DMS153 treated with DMSO at 0.1 percent for 48 hours (cell line): ENCODE results near the gene EPN2.
"Not testable (repeated sequence)": the region's sequence is repeated elsewhere in the genome, so short reads cannot be mapped to it uniquely, and the experiment has no call there.

Experiments
- DNase-seq: peaks from one replicate; lab custom pipeline; 2025; ENCODE audit not compliant: unreplicated experiment; lab: John Stamatoyannopoulos, UW

The EPN2 gene

DNA sequence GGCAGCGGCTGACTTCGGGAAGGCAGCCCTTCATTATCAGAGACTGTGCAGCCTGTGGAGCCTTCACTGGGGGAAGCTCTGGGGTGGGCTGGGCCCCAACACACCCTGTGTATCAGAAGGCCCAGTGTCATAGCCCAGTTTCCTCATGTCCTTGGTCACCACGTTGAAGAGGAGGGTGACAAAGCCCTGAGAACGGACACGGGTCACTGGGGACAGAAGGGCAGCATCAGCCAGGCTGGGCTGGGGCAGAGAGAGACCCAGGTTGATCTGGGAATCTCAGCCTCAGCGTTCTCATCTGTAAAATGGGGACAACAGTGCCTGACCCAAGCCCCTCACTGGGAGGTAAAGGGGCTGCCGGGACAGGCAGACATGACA is 106.1 kb downstream of the EPN2 start:
- no peak for DNase-seq

DNA sequence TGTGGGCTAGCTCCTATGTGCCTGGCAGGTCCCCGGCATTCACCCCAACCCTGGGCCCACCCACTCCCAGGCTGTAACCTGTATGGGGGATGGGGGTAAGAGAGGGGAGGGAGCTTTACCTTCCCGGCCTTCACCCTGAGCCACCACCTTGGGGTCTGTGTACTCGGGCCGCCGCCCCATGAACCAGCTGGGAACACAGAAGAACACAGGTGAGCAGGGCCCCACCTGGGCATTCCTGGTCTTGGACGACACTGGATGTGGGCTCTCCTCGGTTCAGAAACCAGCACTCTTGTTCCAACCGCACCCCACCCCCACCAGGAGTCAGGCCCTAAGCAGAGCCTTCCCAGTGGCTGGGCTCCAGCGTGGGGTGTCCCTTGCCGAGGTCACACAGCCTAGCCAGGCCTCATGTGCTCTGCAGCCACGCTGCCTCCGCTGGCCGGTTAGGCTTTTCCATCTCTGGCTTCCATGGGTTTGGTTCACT is 106.5 kb downstream of the EPN2 start:
- no peak for DNase-seq

DNA sequence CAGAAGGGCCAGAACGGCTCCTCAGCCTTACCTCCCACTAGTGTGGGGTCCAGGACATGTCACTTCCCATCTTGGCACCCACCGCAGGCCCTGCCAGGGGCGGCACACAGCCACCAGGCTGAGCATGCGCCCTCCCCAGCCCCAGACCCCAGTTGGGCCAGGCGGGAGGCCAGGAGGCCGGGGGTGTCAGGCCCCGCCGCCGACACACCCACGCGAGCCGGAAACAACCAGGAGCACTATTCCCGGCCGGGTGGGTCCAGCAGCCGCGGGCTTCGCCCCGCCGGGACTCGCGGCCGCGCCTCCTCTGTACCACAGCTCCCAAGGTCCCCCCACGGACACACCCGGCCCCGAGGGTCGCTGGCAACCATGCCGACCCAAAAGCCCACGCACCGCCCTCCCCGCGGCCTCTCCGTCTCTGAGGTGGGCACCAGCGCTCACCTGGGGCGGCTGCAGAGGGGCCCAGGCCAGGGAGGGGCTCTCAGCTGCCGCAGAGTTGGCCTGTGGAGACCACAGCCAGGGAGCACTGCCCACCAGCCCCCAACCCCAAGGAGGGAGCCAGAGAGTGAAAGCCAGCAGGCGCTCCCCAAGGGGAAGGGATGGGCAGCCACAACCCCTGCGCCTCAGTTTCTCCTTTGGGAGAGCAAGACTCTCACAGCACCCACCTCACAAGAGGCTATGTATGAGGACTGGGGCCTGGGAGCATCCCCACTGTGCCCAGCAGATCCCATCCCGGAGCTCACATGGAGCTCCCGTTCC is 107.3 kb downstream of the EPN2 start:
- no peak for DNase-seq

DNA sequence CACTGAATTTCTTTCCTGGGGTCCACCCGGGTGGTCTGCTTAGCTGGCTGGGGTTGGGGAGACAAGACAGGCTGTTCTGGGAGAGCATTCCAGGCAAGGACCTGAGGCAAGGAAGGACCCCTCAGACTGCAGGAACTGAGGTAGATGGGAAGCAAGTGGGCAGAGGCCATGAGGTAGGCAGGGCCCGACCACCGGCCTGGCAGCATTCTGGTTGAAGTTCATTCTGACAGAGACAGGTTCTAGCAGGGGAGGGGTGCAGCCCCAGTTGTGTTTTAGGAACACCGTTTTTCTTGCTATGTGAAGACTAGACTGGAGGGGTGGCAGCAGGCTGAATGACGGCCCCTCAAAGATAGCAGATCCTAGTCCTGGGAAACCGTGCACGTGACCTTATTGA is 107.9 kb downstream of the EPN2 start:
- no peak for DNase-seq

DNA sequence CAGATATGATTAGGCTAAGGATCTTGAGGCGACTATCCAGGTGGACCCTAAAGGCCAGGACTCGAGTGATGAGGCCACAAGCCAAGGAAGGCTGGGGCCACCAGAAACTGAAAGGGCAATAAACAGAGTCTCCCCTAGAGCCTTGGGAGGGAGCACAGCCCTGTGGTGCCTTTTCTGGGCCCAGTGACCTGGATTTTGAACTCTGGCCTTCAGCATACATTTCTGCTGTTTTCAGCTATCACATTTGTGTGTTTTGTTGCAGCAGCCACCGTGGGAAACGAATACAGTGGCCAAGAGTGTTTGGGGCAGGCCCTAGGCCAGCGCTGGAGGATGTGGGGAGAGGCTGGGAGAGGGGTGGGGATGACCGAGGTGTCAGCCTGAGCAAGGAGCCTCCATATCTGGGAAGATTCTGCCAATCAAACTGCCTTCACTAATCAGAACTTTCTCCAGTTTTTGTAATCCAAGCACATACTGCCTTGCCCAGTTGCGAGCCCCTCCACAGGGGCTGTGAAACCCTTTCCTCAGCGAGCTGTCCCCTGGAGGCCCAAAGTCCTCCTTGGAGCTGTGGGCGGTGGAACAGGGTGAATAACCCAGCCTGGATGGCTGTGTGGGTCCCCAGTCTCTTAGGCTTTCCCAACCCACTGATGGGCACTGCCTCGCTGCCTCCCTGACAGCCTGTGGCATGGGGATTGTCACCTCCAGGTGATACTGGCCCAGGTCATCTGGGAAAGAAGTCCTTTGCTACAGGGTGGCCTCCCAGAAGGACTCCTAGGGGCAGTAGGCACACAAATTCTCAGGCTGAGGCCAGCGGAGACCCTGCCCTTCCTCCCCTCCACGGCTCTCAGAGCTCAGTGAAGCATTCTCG is 108.6 kb downstream of the EPN2 start:
- DNase-seq: no peak

DNA sequence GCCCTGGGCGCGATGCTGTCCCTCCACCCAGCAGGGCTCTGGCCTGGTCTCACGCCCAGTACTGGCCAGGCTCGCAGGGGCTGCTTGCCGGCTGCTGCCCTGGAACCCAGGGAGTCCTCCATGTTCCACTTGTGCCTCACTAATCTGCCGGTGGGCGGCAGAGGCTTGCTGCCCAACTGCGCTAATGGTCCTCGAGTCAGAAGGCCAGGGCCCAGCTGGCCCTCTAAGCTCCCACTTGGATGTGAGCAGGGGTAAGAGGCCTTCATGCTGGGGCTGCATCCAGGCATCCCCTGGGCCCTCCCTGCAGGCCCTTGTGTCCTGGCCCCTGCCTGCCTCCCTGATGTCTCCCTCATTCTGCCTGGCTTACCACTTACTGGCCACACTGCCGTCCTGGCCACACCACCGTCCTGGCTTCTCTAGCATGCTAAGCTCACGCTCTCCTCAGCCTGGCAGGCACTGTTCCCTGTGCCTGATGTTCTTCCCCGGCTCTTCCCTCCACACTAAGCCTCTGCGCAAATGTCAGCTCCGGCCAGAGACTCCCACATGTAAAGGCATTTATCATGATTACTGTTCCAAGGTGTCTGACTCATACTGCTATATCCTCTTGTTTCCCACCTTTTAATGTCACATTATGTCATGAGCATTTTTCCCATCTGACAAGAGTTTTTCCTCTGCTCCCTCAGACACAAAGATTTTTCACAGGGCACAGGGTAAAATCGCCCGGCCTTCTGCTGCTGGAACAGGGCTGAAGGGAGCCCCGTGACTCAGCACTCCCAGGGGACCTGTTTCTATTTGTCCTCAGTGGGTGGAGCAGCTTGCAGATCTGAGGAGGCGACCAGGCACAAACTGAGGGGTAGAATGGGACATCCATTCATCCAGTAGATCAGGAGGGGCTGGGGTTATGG is 109.4 kb downstream of the EPN2 start:
- DNase-seq: peak; percentile 10

DNA sequence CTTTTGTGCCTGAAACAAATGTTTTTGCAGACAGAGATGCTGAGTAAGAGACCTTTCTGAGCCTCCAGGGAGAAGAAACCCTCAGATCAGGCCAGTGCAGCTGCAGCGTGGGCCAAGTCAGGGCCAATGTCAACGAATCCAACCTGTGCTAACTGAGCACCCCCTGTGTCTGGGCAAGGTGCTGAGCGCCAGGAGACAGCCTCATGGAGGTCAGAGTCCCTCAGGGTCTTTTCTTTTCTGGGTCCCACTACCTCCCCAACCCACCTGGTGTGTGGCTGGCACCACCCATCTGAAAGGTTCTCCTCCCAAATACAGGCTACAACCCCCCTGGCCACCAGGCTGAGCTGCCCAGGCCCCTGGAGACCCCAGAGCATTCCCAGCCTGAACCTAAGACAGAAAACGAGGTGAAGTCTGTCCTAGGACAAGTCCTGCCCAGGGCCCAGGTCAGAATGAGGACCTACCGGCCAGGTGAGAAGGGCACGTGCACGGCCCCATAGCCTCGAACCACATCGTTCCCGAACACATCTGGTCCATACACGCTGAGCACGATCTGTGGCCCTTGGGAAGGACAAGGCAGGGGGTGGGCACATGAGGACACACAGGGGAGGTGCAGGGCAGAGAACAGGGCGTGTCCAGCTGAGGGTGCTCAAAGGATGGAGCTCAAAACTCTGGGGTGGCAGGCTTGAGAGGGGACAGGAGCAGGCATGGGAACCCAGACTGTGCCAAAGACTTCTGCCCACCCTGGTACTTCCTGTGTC is 110.3 kb downstream of the EPN2 start:
- DNase-seq: no peak

DNA sequence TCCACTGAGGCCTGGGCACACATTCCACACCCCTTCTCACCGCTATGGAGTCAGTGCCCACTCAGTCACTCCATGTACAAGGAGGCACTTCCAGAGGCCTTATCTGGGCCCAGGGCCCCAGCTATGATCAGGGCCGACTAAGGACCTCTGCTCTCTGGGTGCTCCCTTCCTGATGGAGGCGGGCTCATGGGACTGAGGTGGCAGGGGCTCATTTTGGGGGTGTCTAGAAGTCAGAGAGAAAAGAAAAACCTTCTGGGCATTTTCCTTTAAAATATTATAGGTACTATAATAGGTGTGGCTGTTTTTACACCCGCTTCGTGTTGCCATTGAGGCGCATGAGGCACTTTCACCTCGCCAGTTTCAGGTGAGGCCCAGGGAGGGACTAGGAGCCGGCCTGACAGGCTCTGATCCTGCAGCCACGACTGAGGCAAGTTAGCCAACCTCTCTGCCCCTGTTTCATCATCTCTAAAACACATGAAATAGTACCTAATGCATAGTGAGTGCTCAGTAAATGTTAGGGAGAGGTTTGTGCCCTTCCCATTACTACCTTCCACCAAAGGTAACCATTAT is 111.0 kb downstream of the EPN2 start:
- no peak for DNase-seq

DNA sequence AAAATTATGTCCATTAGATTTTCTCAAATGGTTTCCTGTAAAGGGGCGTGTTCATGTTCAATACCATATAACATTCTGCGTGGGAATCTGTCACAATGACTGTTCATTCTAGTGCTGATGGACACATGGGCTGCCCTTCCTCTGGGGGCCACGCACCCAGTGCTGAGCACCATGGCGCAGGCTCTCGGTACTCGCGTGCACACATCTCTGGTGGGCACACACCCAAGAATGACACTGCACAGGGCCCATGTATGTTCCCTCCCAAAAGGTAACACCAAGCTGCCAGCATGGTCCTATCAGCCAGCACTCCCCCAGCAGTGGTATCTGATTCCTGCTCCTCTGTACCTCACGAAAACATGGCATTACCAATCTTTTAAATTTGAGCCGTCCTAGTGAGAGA is 111.6 kb downstream of the EPN2 start:
- DNase-seq: no peak

DNA sequence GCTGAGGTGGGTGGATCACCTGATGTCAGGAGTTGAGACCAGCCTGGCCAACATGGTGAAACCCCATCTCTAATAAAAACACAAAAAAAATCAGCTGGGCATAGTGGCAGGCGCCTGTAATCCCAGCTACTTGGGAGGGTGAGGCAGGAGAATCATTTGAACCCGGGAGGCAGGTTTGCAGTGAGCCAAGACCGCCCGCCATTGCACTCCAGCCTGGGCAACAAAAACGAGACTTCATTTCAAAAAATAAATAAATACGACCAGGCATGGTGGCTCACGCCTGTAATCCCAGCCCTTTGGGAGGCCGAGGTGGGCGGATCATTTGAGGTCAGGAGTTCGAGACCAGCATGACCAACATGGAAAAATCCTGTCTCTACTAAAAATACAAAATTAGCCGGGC is 116.2 kb downstream of the EPN2 start:
- not testable (repeated sequence) for DNase-seq

DNA sequence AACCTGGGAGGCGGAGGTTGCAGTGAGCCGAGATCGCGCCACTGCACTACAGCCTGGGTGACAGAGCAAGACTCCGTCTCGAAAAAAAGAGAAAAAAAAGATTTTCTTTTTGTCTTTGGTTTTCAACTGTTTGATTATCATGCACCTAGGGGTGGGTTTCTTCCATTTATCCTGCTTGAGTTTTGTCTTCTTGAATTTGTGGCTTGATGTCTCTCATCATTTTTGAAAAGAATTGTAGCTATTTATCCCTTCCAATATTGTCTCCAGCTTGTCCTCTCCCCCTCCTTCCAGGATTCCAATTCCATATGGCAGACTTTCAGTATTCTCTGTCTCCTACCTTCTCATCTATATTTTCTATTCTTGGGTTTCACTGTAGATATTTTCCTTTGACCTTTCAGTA is 117.6 kb downstream of the EPN2 start:
- DNase-seq: no peak

DNA sequence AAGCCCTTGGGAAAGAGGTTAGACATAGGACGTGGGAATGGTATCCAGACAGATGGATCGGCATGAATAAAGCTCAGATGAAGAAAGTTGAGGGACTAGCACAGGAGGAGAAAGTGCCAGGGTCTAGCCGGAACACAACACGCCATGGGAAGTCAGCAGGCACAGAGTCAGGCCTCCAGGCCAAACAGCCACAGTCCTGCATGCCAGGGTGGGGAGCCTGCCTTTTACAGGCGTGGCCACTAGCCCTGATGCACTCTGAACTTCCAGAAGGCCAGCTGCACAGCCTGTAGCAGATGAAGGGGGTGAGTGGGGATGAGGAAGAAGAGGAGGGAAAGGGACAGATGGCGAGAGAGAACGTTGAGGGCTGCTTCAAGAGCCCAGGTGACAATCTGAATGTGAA is 120.2 kb downstream of the EPN2 start:
- no peak for DNase-seq

DNA sequence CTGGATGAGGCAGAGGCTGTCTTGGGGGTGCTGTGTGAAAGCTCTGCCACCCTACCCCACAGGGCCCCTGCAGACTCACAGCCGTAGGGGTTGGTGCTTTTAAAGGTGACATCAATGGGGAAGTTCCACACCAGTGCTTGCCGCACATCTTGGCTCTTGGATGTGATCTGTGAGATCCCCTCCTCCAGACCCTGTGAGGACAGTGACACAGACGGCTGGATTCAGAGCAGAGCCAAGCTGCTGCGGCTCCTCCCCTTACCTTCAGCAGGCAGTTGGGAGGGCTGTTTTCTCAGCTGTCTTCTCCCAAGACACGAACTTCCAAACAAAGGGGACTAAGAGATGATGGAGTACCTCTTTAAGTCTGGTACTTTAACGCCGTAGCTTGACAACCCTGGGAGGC is 120.6 kb downstream of the EPN2 start:
- no peak for DNase-seq

DNA sequence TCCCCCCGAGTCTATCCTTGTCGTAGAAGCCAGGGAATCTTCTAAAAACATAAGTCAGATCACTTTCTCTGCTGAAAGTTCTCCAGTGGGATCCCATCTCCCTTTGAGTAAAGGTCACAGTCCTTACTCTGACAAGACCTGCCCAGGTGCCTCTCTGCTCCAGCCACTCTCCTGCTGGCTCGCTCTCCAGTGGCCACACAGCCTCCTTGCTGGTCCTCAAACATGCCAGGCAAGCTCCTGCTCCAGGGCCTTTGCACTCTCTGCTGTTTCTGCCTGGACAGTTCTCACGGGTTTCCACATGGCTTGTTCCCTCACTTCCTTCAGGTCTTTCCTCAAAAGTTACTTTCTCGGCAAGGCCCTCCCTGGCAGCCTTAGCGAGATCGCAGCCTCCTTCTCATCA is 122.0 kb downstream of the EPN2 start:
- no peak for DNase-seq

DNA sequence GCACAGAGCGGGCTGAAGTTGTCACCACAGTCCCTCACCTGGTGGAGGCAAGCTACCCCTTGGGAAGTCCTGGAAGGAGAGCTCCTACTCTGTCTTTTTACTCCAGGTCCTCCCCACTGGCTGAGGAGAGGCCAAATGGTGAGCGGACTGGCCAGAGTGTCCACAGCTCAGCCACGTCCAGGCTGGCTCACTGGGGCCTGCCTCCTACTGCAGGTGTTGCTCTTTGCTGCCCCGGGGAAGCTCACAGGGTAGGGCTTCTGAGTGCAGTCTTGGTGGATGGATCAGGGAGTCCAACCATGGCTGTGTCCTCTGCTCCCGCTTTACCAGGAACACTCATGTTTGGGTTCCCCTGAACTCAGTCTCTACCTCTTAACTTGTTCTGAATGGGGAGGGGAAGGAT is 122.7 kb downstream of the EPN2 start:
- DNase-seq: no peak

DNA sequence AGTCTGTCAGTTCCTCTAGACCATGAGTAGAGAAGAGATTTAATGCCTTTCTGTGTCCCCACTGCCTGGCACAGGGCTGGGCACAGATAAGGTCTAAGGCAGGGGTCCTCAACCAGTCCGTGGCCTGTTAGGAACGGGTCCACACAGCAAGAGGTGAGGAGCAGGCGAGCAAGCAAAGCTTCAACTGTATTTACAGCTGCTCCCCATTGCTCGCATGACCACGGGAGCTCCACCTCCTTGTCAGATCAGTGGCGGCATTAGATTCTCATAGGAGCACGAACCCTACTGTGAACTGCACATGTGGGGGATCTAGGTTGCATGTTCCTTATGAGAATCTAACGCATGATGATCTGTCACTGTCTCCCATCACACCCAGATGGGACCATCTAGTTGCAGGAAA is 123.6 kb downstream of the EPN2 start:
- no peak for DNase-seq

DNA sequence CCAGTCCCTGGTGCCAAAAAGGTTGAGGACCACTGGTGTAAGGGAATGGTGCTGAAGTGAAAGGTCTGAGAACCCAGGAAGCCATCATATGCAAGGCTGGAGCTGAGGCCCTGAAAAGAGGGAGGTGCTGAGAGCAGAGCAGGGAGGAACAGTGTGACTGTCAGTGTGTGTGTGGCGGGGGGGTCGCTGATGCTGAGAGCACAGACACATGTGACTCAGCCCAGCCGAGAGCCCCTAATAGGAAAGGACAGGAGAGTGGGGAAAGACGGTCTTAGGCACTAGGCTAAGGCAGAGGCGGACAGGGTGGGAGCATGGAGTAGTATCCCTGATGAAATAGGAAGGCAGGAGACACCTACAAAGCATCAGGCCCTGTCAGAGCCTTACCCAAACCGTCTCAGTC is 124.2 kb downstream of the EPN2 start:
- DNase-seq: no peak

DNA sequence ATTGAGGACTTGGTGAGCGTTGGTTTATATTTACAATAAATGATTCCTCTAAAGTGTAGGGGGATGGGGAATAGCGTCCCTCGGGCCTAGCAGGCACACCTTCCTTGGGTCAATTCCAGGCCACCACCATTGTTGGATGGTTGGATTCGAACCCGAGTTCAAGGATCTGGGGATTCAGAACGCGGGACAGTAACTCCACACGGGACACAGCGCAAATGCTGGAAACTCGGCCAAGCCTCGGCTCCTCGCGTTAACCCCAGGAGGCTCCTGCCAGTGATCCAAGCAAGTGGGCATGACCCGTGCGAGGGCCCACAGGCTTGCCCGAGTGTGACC is 124.7 kb downstream of the EPN2 start:
- no peak for DNase-seq

DNA sequence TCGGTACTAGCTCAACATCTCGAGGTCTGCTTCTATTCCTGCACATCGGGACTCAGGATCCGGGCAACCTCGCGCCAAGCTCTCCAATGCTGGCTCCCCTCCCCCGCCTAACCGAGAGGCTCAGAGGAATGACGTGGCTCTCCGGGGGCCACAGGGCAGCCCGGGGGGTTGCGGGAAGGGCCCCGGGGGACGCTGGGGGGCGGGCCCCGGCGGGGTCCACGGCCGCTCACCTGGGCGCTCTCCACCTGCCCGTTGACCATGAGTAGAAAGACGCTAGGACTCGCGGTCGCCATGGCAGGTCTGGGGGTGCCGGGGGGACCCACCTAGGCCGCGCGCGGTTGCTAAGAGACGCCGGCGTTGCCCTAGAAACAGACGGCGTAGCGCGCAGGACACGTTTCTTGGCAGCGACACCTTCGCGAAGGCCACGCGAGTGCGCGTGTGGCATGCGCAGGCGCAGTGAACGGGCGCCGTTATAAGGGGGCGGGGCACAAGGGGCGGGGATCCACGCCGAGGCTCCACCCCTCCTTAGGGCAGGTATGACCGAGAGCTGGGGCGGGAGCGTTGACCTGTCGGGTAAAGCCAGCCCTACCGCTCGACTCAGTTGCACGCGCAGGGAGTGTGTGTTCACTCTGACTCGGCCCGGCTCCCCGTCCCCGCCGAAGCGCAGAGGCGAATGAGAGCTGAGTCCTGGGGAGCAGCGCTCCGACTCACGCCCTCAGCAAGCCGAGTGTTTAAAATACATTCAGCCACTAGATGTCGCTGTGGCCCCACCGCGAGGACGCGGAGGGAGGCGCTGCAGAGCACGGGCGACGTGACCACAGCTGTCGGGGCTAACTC is 125.3 kb downstream of the EPN2 start, which contains the start of gene B9D1:
TSS of gene B9D1 (minus strand) at position 447 of the 837 bp plus-strand sequence. CDS start at position 293, 154 bp downstream.
- DNase-seq: peak; percentile 41

DNA sequence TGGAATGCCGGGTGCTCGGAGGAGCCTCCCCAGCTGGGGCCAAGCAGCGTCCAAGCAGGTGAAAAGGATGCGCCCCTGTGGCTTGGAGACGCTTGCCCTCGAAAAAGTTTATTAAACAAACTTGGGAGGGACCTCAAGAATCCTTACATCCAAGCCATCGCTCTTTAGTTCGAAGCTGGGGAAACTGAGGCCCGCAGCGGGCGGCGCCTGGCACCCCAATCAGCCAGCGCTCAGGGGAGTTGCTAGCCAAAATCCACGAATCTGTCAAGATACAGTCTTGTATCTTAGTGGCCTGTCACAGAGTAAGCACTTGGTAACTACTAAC is 125.9 kb downstream of the EPN2 start:
- DNase-seq: no peak
